Skin of body (tissue), 2 donors: ENCODE data around the gene AP1G1. TPM values are rescaled to one million over a fixed set of nuclear protein-coding genes. Genes with fewer than 3 reads are reported as not detected.
"Not testable (repeated sequence)": the region's sequence is repeated elsewhere in the genome, so short reads cannot be mapped to it uniquely, and the experiment has no call there.

Experiments used
- DNase-seq: peaks from one replicate; lab custom pipeline; 2025; lab: John Stamatoyannopoulos, UW
- total RNA-seq: library from RNA; depleted of rRNA; stranded (reverse); fragments of >200 nt; gene quantifications from one replicate; pipeline ENCODE4 v1.2.3, GENCODE V29; 2014

AP1G1 gene
- total RNA-seq = 76.7 TPM

DNA sequence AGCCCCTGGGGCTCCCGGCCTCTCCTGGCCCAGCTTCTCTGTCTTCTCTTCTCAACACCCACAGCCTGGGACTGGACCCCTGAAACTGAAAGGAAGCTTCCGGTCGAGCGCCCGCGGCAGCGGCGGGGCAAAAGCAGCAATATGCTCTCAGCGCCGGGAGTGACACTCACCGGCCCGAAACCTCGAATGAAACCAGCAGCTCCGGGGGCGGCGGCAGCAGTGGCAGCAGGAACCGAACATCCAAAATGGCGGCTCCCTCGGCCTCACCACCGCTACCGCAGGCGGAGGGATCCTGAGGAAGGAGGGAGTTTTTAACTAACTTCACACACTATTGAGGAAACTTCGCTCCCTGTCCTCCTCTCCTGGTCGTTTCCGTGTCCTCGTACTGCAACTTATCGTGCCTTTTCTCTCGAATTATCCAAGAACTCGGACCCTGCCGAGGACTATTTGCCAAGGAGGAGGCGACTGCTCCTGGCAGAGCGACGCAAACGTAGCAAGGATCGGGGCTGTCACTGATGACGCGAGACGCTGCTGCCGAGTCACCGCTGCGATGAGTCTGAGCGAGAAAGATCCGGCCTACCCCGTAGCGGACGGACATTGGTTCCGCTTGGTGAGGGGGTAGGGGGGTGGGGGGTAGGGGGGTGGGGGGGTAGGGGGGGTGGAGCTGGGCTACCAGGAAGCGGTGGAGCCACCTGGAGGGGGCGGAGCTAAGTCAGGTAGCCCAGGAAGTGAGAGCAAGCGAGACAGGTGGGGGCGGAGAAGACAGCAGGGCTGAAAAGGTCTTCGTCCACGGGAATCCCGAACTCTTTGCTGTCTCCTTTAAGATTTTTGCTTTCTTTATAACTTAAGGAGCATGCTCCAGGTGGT, at the start of gene AP1G1:
TSS of gene AP1G1 (minus strand) at position 242 of the 867 bp plus-strand sequence. CDS start 19,355 bp downstream, outside the sequence.
- peak; percentile 98 for DNase-seq

DNA sequence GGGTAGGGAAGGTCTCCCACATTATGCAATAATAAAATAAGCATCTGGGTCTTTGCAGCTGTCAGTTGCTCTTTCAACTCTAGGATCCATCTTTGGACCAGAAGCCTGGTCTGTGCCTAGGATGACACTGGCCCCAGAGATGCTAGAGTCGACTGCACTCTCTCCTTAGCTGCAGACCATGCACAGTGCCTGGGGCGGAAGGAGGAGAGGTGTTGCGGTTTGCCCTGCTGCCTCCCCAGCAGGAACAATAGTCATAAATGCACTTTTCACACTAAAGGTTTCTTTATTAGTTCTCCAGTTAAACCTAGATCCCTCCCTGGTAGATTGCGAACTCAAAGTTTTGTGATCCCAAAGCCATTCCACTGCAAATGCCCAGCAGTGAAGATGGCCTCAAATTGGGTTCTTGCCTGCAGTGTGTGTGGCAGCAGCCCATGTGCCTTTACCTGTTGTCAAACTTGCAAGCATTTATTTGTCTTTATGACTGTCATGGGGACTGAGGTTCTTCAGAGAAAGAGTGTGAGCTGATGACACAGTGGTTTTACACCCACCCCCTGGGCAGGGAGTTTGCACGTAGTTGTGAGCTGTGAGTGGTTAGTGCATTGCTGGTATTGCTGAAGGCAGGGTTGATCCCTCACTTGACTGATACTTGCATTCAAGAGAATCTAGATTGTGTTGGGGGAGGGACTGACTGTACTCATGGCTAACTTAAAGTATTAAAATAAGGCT, 47.5 kb upstream of the AP1G1 start:
- no peak for DNase-seq

DNA sequence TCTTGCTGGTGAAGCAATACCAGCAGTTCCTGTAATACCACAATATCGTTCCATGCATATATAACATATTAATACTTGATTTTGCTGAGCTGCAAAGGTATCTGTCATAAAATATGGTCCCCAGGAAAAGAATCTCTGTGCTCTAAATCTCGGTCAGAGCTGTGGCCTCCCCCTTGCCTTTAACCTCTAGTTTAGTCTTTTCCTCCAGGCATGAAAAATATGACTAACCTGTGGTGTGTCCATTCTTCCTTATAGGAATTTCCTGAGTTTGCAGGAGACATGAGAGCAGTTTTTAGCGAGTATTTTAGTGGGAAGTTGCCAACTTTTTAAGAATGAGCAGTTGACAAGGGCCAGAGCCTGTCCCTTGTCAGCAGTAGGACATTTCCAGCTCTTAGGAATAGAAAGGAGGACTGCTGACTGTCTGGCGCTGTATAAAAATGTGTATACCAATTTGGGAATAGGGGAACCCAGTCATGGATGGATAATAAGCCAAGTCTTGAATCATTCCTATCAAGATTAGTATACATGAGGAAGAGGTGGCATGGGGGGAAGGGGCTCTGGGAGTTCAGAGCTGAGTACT, 45.8 kb upstream of the AP1G1 start:
- DNase-seq = no peak

DNA sequence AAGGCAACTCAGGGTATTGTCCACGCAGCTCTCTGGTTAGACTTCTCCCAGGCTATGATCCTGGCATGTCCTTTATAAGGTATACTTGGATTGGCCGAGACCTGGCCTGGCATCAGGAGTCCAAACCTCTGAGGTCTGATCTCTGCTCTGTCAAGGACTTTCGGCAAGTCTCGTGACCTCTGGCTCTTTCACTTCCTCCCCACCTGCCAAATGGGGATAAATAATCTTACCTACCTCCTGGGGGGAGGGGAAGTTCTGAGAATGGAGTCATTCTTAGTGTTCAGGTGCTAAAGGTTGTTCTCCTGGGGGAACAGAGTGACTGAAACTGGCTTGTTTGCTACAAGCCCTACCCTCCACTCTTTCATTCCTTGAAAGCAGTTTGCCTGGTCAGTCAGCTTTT, 44.8 kb upstream of the AP1G1 start:
- DNase-seq = no peak

DNA sequence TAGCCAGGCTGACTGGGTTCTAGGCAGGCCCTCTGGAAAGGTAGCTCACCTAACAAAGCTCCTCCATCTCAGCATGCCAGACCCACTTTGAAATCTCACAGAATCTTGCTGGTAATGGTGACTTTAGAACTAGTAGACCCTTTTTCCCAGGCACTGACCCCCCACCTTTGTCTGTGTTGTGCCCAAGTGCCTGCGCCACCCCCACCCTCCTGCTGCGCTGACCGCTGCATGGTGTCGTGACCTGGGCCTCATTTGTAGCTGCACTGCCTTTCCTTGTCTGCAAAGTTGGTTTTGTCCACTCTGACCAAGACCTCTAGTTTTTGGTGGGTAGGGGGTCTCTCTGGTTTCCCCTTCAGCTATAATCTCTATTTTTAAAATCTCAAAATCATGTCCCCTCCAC, 43.9 kb upstream of the AP1G1 start:
- DNase-seq = no peak

DNA sequence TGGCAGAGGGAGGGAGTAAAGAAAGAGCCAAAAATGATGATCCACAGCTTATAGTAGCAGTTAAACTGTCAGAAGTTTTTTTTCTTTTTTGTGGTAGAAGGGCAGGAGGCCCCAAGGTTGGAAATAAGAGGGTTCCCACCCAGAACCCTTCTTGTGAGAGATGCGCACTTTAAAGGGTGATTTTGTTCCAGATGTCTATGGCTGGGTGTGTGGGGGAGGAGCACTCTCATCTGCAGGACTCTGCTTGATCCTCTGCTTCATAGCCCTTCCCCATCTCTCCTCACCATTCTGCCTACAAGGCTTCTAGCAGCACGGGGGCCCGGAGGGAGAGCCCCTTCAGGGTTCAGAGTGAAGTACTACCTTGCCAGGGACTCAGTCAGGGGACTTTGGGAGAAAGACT, 43.5 kb upstream of the AP1G1 start:
- no peak for DNase-seq

DNA sequence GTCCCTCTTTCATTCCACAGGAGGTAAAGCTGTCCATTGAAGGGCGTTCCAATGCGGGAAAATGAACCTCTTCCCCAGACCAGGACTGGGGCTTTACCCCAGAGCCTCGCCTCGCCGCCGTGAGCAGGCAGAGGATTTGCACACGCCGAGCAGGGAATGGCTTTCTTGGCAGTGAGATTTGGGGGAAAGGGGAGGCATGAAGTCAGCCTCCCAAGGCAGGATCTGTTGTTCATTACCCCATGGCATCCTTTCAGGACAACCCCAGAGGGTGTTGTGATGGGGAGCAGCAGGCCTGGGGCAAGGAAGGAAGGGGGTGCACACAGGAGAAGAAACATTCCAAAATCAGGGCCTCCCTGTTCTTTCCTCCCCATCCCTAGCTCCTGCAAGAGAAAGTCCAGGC, 43.1 kb upstream of the AP1G1 start:
- peak; percentile 71 for DNase-seq

DNA sequence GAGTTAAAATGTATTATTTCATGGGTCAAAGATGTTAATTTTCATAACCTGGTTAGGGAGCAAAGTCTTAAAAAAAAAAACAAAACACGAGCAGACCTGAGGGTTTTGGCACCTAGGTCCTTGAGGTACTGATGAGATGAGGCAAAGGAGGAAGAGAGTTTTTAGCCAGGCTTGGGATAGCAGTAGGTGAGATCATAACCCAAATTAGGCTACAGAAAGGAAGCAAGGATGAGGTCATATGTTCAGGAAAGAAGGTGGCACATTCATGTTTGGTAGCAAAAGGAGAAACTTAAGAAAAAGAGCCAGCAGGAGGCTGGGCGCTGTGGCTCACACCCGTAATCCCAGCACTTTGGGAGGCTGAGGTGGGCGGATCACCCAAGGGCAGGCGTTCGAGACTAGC, 40.0 kb upstream of the AP1G1 start:
- DNase-seq = no peak

DNA sequence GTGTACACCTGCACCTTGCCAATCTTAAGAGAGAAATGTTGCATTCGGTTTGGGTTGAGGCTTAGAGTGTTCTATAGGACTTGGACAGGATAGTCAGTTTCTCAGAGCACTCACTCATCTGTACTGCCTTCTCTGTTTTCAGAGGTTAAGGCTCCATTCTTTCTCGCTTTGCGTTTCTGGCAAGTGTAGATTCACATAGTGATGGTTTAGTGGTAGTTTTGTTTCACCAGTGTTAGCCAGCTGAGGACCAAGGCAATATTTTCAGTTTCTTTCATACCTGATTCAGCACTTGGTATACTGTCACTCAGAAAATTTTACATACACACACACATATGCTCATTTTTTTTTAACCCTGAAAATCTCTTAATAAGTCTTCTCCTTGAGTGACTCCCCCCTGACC, 38.5 kb upstream of the AP1G1 start:
- no peak for DNase-seq

DNA sequence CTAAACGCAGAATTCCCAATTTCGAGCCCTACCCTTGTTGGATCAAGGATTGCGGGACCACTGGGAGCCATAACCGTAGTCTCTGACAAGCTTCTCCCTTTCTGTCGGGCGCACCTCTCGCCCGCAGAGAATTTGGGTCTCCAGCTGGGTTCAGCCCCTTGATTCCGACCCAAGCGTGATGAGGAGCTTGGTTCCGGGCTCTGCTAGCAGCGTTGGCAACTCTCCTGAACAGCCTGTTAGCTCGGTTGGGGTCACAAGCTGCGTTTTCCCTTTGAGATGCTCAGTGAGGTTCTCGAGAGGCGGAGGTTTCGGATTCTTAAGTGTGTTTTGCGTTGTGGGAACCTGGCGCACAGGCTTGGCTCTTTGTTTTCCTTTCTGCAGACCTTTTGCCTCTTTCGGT, 37.8 kb upstream of the AP1G1 start:
- no peak for DNase-seq

DNA sequence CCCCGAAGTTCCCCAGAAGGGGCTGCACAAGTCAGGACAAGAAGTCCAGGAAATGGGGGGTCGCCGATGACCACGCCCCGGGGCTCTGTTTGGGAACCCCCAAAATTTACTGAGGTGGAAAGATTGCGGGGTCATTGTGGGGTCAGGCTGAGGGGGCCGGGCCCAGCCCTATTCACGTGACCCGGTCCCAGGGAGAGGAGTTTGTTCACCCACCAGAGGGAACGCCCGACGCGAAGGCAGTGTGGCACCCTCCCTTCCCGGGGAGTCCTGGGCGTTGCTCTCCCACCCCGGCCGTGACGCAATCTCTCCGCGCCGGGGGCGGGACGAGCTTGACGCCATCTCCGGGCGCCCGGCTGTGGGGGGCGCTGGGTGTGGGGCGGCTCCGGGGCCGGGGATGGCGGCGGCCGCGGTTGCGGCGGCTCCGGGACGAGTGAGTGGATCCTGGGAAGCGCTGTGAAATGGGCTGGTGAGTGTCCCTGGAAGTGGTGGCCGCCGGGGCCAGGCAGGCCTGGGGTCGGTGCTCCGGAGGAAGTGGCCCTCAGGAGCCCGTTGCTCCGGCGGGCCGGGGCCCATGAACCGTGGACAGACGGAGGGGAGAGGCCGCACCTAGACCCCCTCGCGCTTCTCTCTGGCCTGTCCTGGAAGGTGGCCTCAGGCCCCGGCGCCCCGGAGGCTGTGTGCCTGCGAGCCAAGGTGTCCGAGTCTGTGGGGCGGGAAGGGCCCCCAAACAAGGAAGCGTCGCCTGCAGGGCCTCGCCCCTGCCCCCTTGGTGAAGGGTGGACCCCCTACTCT, 37.2 kb upstream of the AP1G1 start, which contains the start of gene ATXN1L:
TSS of gene ATXN1L (plus strand) at position 338 of the 792 bp plus-strand sequence. CDS start 3,765 bp downstream, outside the sequence.
- DNase-seq = peak; percentile 84

DNA sequence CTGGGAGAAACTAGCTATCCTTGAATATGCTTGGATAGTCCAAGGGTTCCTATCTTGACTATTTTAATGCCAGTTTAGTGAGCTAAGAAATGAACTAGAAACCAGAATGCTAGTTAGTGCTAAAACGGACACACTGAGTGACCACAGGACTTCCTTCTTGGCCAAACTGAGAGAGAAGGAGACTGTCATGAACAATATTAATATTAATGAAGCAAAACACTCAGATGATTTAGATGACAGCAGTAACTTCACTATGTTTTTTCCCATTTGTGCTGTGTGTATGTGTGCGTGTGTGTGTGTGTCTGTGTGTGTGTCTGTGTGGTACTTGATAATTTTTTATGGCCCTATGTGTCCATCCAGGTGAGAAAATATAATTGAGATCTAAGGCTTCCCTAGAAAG, 34.9 kb upstream of the AP1G1 start:
- DNase-seq = no peak

DNA sequence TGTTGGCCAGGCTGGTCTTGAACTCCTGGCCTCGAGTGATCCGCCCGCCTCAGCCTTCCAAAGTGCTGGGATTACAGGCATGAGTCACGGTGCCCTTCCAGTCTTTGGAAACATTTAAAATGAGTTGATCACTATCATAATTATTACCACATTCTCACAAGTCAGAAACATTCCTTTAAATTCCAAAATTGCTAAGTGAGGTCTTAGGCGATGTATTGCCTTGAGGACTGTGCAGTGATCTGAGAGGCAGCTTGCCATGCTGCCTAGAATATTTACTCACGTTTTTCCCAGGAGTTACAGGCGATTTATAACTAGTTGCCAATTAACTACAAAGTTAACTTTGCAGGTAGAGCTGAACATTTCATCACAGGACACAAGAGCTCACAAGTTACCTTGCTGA, 31.4 kb upstream of the AP1G1 start:
- no peak for DNase-seq

DNA sequence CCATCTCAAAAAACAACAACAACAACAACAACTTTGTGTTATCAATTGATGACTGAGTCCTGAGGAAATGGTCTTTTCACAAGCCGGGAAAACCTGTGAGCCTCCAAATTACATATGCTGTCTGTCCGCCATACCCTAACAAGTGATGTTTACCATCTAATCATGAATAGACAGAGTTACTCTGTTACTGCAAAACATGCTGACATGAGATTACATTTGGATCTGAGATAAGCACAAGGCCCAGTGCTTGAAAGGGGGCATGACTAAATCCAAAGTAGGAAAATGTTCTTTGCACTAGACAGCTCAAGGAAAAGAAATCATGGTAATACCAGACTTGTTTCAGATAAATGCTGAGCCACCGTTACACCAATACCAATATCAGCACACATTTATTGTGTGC, 28.5 kb upstream of the AP1G1 start:
- no peak for DNase-seq

DNA sequence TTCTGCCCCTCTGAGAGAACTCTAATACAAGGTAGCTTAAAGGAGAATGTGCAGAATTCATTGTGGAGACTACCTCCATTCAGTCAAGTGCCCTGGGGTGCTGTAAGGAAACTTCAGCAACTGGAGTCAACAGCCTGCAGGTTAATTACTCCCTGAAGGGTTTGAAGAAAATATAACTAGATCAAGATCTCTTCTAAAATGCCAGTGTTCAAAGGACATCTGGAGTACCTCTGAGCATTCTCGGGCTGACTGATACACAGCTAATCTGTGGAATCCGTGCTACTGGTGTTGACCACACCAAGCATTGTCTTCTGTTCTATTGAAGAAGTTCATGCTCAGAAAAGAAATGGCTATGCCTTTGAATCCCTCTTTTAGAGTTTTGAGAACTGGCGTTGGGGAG, 25.7 kb upstream of the AP1G1 start:
- DNase-seq = no peak

DNA sequence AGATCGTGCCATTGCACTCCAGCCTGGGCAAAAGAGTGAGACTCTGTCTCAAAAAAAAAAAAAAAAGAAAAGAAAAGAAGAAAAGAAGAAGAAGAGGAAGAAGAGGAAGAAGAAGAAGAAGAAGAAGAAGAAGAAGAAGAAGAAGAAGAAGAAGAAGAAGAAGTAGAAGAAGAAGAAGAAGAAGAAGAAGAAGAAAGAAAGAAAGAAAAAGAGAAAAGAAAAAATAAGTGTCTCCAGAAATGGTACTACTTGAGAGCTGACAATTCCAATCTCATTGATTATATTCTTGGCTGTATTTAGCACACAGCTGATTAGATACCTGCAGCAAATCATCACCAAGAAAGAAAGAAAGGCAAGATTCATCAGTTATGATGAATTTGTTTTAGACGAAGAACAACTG, 23.5 kb upstream of the AP1G1 start:
- DNase-seq = not testable (repeated sequence)

DNA sequence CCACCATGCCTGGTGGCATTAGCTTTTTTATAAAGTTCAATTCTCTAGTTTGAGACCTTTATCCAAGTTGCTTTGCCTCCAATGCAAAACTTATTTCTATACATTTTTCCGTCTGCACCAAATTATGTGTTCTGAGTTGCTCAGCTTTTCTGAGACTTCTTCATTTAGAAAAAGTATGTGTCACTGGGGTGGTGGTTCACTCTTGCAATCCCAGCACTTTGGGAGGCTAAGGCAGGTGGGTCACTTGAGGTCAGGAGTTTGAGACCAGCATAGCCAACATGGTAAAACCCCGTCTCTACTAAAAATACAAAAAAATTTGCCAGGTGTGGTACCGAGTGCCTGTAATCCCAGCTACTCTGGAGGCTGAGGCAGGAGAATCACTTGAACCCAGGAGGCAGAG, 23.1 kb upstream of the AP1G1 start:
- not testable (repeated sequence) for DNase-seq

DNA sequence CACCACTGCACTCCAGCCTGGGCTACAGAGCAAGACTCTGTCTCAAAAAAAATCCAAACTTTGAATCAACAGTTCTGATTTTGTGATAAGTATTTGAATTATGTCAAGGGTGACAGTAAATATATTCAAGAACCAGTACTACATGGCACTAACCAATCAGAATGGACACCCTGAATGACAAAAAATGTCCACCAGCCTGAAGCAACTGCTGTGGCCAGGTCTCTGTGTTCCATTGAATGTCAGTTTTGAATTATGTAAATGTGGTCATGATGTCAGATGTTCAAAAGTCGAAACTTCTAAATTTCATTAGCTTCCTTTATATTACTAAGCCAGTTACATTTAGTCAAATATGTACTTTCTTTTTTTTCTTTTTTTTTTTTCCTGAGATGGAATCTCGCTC, 21.7 kb upstream of the AP1G1 start:
- no peak for DNase-seq

DNA sequence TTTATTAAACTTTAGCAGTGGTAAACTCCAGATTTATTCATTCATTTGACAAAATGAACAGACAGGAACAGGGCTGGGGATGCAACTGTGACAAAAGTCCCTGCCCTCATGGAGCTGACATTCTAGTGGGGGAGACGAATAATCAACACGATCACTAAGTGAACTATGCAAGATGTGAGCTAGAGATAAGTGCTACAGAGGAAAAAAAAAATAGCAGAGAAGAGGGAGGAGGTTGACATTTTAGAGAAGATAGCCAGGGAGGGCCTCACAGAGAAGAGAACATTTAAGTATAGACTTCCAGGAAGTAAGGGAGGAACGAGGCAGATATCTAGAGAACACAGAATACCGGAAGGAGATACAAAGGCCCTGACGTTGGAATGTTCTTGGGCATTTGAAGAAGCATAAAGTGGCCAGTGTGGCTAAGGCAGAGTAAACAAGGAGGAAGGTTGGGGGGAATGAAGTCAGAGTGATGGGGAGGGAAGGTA, 17.9 kb upstream of the AP1G1 start:
- no peak for DNase-seq

DNA sequence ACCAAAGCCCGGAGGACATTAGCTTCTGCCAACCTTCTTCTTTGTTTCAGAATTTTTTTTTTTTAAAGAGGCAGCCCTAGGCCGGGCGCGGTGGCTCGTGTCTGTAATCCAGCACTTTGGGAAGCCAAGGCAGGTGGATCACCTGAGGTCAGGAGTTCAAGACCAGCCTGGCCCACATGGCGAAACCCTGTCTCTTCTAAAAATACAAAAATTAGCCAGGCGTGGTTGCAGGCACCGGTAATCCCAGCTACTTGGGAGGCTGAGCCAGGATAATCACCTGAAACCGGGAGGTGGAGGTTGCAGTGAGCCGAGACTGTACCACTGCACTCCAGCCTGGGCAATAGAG, 8.5 kb upstream of the AP1G1 start:
- not testable (repeated sequence) for DNase-seq

DNA sequence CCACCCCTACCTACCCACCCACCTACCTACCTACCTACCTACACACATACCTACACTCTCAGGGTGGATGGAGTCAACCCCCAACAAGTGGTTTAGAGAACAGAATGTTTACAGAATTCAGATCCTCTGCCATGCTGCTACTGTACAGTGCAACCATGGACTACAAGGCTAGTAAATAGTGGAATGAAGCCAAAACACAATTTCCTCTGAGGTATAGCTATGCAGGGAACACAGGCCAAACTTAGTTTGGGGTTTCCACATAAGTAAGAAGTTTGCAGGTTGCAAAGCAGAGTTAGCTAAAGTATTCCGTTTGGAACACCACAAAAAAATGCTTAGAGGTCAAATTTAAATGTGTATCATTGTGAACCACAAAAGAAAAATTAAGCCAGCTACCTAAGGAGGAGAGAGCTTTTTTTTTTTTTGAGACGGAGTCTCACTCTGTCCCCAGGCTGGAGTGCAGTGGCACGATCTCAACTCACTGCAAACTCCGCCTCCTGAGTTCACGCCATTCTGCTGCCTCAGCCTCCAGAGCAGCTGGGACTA, 2.7 kb upstream of the AP1G1 start:
- DNase-seq = no peak
